OCI-LY7 (cell line): ENCODE results near the gene CDH6. TPM values are rescaled to one million over a fixed set of nuclear protein-coding genes. Genes with fewer than 3 reads are reported as not detected.

ENCODE experiments used
- BruUV-seq: library from RNA; stranded (reverse); fragments of 400-500 nt; replicated peaks from 2 replicates; lab custom pipeline; 2021; lab: Mats Ljungman, UMichigan
- CTCF ChIA-PET: fragments of 300-600 bp; sonication (Branson Sonifier 250); formaldehyde crosslinking; loops from one replicate; lab custom pipeline; 2022; ENCODE audit warnings: antibody characterized with exemption; ENCODE audit not compliant: unreplicated experiment; lab: Charles Lee
- POLR2A ChIA-PET: fragments of 300-600 bp; sonication (Branson Sonifier 250); formaldehyde crosslinking; loops from one replicate; lab custom pipeline; 2022; ENCODE audit warnings: antibody characterized with exemption; lab: Charles Lee
- DNase-seq: peaks from one replicate; pipeline ENCODE4 v3.0.0-alpha.2; 2015; ENCODE audit warnings: low spot score
- H2AFZ ChIP-seq: fragments of 200-600 bp; sonication (generic), shearing (Covaris generic); 2 replicates; pipeline ENCODE4 v1.6.1; 2014; ENCODE audit warnings: mild to moderate bottlenecking, antibody characterized with exemption, low read length, moderate library complexity
- H3K27ac ChIP-seq: fragments of 200-600 bp; sonication (generic); 2 replicates; pipeline ENCODE4 v1.5.1; 2014; ENCODE audit warnings: mixed run types, low read depth, mild to moderate bottlenecking, moderate library complexity, low read length, inconsistent platforms; ENCODE audit not compliant: poor library complexity, severe bottlenecking
- H3K36me3 ChIP-seq: fragments of 200-600 bp; sonication (generic); 2 replicates; pipeline ENCODE4 v1.6.1; 2014; ENCODE audit warnings: mild to moderate bottlenecking, antibody characterized with exemption, low read length, moderate library complexity, mixed read lengths; ENCODE audit not compliant: insufficient read depth
- H3K4me1 ChIP-seq: fragments of 200-600 bp; sonication (generic); 2 replicates; pipeline ENCODE4 v1.5.1; 2014; ENCODE audit warnings: mild to moderate bottlenecking, low read length; ENCODE audit not compliant: insufficient read depth, poor library complexity, severe bottlenecking
- H3K4me2 ChIP-seq: fragments of 200-600 bp; sonication (generic); 2 replicates; pipeline ENCODE4 v1.6.1; 2014; ENCODE audit warnings: mild to moderate bottlenecking, low read length
- H3K4me3 ChIP-seq: fragments of 200-600 bp; sonication (generic); 2 replicates; pipeline ENCODE4 v1.5.1; 2014; ENCODE audit warnings: mild to moderate bottlenecking, low read depth, low read length; ENCODE audit not compliant: poor library complexity, severe bottlenecking
- H3K79me2 ChIP-seq: fragments of 200-600 bp; sonication (generic); 2 replicates; pipeline ENCODE4 v1.6.1; 2016; ENCODE audit warnings: low read depth, mild to moderate bottlenecking, low read length, moderate library complexity, mixed read lengths; ENCODE audit not compliant: insufficient read depth
- H3K9me2 ChIP-seq: fragments of 200-600 bp; sonication (generic); 2 replicates; pipeline ENCODE4 v1.6.1; 2016; ENCODE audit warnings: mild to moderate bottlenecking, low read length, mixed read lengths; ENCODE audit not compliant: insufficient read depth
- H3K9me3 ChIP-seq: fragments of 200-600 bp; sonication (generic); 2 replicates; pipeline ENCODE4 v1.6.1; 2014; ENCODE audit warnings: mild to moderate bottlenecking, mixed run types, low read length, mixed read lengths
- H4K20me1 ChIP-seq: fragments of 200-600 bp; sonication (generic); 2 replicates; pipeline ENCODE4 v1.6.1; 2014; ENCODE audit warnings: mild to moderate bottlenecking, antibody characterized with exemption, low read length, moderate library complexity, mixed read lengths; ENCODE audit not compliant: insufficient read depth
- EZH2phosphoT487 ChIP-seq: fragments of 200-600 bp; sonication (generic); IDR thresholded peaks from 2 replicates; pipeline ENCODE4 v1.6.1; 2018; ENCODE audit warnings: low read depth, borderline replicate concordance, mild to moderate bottlenecking, mixed run types, antibody characterized with exemption, low read length, moderate library complexity, mixed read lengths
- intact Hi-C: fragments of 100-400 bp; cut with micrococcal nuclease; formaldehyde crosslinking; loops from one replicate; pipeline ENCODE4 v1.10.0; 2022; ENCODE audit not compliant: unreplicated experiment
- total RNA-seq, 2 experiments: library from RNA; depleted of rRNA in 1 of 2; stranded (reverse); fragments of >200 nt in 1 of 2; shearing (Covaris generic) in 1 of 2; gene quantifications; 2 replicates each; pipeline ENCODE4 v1.2.3, GENCODE V29; 2014 to 2022
- TF ChIP-seq, protein P1 (sequence below): fragments of 200-600 bp; sonication (generic); conservative IDR thresholded peaks from 2 replicates; pipeline ENCODE4 v1.5.1; 2014; ENCODE audit warnings: mild to moderate bottlenecking, antibody characterized with exemption, low read length, moderate library complexity, mixed read lengths

Gene CDH6
- total RNA-seq, 2 experiments from 2014 or later: not detected

DNA sequence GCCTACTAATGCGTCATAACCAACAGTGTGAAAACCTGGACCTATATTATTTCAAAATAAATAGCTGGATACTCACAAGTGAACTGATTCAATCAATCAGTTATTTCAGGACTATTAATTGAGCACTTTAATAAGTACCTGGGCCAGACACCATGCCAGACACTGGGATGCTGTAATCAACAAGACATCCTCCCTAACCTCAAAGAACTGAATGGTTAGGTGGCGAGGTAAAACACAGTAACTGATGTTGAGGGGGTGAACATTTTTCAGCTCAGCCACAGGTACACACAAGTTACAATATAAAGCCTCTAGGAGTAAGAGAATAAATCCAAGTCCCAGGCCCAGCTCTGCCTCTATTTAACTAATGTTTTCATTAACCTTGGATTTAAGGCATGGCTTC, 24.0 kb downstream of the CDH6 start:
- intact Hi-C loops: no loop called here
- H4K20me1 ChIP-seq: no peaks in the 10 kb centered on the region
- TF ChIP-seq, protein P1, sequence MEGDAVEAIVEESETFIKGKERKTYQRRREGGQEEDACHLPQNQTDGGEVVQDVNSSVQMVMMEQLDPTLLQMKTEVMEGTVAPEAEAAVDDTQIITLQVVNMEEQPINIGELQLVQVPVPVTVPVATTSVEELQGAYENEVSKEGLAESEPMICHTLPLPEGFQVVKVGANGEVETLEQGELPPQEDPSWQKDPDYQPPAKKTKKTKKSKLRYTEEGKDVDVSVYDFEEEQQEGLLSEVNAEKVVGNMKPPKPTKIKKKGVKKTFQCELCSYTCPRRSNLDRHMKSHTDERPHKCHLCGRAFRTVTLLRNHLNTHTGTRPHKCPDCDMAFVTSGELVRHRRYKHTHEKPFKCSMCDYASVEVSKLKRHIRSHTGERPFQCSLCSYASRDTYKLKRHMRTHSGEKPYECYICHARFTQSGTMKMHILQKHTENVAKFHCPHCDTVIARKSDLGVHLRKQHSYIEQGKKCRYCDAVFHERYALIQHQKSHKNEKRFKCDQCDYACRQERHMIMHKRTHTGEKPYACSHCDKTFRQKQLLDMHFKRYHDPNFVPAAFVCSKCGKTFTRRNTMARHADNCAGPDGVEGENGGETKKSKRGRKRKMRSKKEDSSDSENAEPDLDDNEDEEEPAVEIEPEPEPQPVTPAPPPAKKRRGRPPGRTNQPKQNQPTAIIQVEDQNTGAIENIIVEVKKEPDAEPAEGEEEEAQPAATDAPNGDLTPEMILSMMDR: no peak
- TF ChIP-seq EZH2phosphoT487: no peak
- no TSS peak for BruUV-seq
- H3K79me2 ChIP-seq: no peaks in the 10 kb centered on the region
- H3K4me2 ChIP-seq: no peak overlapping the region
- H3K4me3 ChIP-seq: no peak overlapping the region
- no peak overlapping the region for H3K27ac ChIP-seq
- no peaks in the 10 kb centered on the region for H3K4me1 ChIP-seq
- no peaks in the 10 kb centered on the region for H3K9me3 ChIP-seq
- no peaks in the 10 kb centered on the region for H3K9me2 ChIP-seq
- H2AFZ ChIP-seq: no peak overlapping the region
- ChIA-PET POLR2A (interaction anchor here (1.5 kb wide), 1 partner anchor 8 kb away, joined by 4 read pairs; no protein-coding TSS in a partner anchor), CTCF (no interaction called here)
- no peak for DNase-seq
- no peaks in the 10 kb centered on the region for H3K36me3 ChIP-seq

DNA sequence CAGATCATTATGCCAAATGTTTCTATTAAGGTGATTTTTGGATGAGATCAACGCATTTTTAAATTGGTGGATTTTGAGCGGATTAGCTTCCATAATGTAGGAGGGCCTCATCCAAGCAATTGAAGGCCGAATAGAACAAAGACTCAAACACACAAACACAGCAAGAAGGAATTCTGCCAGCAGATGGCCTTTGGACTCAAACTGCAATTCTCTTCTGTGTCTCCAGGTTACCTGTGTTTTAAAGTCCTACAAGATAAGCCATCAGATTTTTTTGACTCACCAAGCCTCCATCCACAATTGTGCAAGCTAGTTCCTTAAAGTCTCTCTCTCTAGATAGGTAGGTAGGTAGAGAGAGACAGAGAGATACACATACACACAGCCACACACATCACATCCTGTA, 25.5 kb downstream of the CDH6 start:
- ChIA-PET POLR2A (no interaction called here), CTCF (no interaction called here)
- Histone ChIP-seq H3K79me2 (no peaks in the 10 kb centered on the region), H3K4me1 (no peaks in the 10 kb centered on the region), H3K9me3 (no peaks in the 10 kb centered on the region), H3K36me3 (no peaks in the 10 kb centered on the region), H3K27ac (no peak overlapping the region), H3K9me2 (no peaks in the 10 kb centered on the region), H3K4me3 (no peak overlapping the region), H3K4me2 (no peak overlapping the region), H4K20me1 (no peaks in the 10 kb centered on the region), H2AFZ (no peak overlapping the region)
- intact Hi-C loops: no loop called here
- DNase-seq: no peak
- BruUV-seq: no TSS peak
- TF ChIP-seq EZH2phosphoT487: no peak
- TF ChIP-seq, protein P1: no peak

DNA sequence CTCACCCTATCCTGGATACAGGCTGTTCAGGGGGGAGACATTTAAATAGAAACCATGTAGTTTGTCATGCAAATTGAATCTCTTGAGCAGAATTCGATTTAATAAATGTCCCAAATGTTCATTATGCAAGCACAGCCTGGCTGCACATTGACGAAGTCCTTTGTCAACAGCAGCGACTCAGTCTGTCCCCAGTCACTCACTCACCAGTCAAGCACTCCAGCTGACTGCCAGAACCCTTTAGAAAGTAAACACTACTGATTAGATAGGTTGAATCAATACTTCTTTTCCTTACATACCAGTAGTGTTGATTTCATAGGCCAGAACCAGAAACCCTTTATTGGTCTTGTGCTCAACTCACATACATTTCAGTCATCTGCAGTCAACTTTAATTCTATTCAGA, 27.5 kb downstream of the CDH6 start:
- Histone ChIP-seq H3K9me2 (no peaks in the 10 kb centered on the region), H3K4me2 (no peak overlapping the region), H3K36me3 (no peaks in the 10 kb centered on the region), H3K79me2 (no peaks in the 10 kb centered on the region), H4K20me1 (no peaks in the 10 kb centered on the region), H2AFZ (no peak overlapping the region), H3K27ac (no peak overlapping the region), H3K4me1 (no peaks in the 10 kb centered on the region), H3K9me3 (no peaks in the 10 kb centered on the region), H3K4me3 (no peak overlapping the region)
- BruUV-seq: no TSS peak
- TF ChIP-seq, protein P1: no peak
- no peak for TF ChIP-seq EZH2phosphoT487
- POLR2A ChIA-PET: interaction anchor here (0.9 kb wide), 1 partner anchor 18 kb away, joined by 3 read pairs; no protein-coding TSS in a partner anchor
- CTCF ChIA-PET: no interaction called here
- intact Hi-C loops: no loop called here
- DNase-seq: no peak
